SU-DHL-6 (cell line): ENCODE measurements around the gene ESRRA.

Source experiments
- CTCF ChIP-seq: fragments of 200-600 bp; sonication (generic); IDR thresholded peaks from one replicate; pipeline ENCODE4 v1.5.1; 2017; ENCODE audit warnings: antibody characterized with exemption, mild to moderate bottlenecking, low read length, moderate library complexity; ENCODE audit not compliant: insufficient read depth, poor library complexity, severe bottlenecking
- EZH2phosphoT487 ChIP-seq: fragments of 200-600 bp; sonication (generic), shearing (Covaris generic); conservative IDR thresholded peaks from 2 replicates; pipeline ENCODE4 v1.6.1; 2018; ENCODE audit warnings: mild to moderate bottlenecking, antibody characterized with exemption, low read length, moderate library complexity, mixed read lengths

GRCh38 chr11:64262271-64263002 is 42.9 kb upstream of the ESRRA start:
- no peak for TF ChIP-seq CTCF
- TF ChIP-seq EZH2phosphoT487: no peak
